ENCODE results near the gene SLC35B1. TPM values are rescaled to one million over a fixed set of nuclear protein-coding genes. Genes with fewer than 3 reads are reported as not detected.

The SLC35B1 gene
- total RNA-seq, 1 experiment from 2014 or later: 55.9 TPM

- ChIA-PET POLR2A (no interaction called here), CTCF (interaction anchor here (0.7 to 1.6 kb wide), 2 partner anchors 122 to 222 kb away, joined by 3 to 4 read pairs; no protein-coding TSS in a partner anchor)
- H3K27ac Mint-ChIP-seq: peak overlapping the region; percentile 27; the same call in 1 of the 2 replicates
- ATAC-seq (no peak), DNase-seq (ENCODE audit: low spot score) (no peak)
- H3K9me3 Mint-ChIP-seq: peaks cover 8% of the 10 kb centered on the region
- no peaks in the 10 kb centered on the region; the same call in 1 of the 2 replicates for H3K27me3 Mint-ChIP-seq (ENCODE audit: low read depth)
- no peak overlapping the region for H3K4me3 Mint-ChIP-seq
- H3K36me3 Mint-ChIP-seq: peaks cover 19% of the 10 kb centered on the region
- no peak for TF ChIP-seq NR2C2 (CRISPR knock-in tag; IDR thresholded peaks at IDR 0.05)
- no peak for TF ChIP-seq NFYB (CRISPR knock-in tag; conservative IDR thresholded peaks at IDR 0.05; ENCODE audit: low read depth)
- TF ChIP-seq AR (CRISPR knock-in tag; IDR thresholded peaks at IDR 0.05): no peak
- no peak for TF ChIP-seq JUN (CRISPR knock-in tag; IDR thresholded peaks at IDR 0.05)
- TF ChIP-seq GRHL2 (CRISPR knock-in tag; IDR thresholded peaks at IDR 0.05; ENCODE audit: insufficient replicate concordance, severe bottlenecking): no peak
- no peak for TF ChIP-seq SMAD3 (CRISPR knock-in tag; IDR thresholded peaks at IDR 0.05; ENCODE audit: borderline replicate concordance)
- TF ChIP-seq MYBL2 (CRISPR knock-in tag; IDR thresholded peaks at IDR 0.05): no peak
- no peak for TF ChIP-seq ELF4 (CRISPR knock-in tag; IDR thresholded peaks at IDR 0.05; ENCODE audit: low read depth)
- TF ChIP-seq USF1 (CRISPR knock-in tag; IDR thresholded peaks at IDR 0.05): no peak
- TF ChIP-seq TEAD4 (CRISPR knock-in tag; IDR thresholded peaks at IDR 0.05): no peak
- no peak for TF ChIP-seq TP53 (CRISPR knock-in tag; IDR thresholded peaks at IDR 0.05)
- no peak for TF ChIP-seq ATF3 (CRISPR knock-in tag; conservative IDR thresholded peaks at IDR 0.05)
- no peak for TF ChIP-seq JAZF1 (CRISPR knock-in tag; IDR thresholded peaks at IDR 0.05)
- TF ChIP-seq SMAD4 (CRISPR knock-in tag; IDR thresholded peaks at IDR 0.05): no peak
- no peaks in the 10 kb centered on the region for H3K4me1 Mint-ChIP-seq
These were observed 22.5 kb upstream of the SLC35B1 start for GRCh38 chr17:49730078-49730784.

- H3K36me3 Mint-ChIP-seq: peaks cover 21% of the 10 kb centered on the region
- peaks cover 9% of the 10 kb centered on the region for H3K9me3 Mint-ChIP-seq
- H3K4me3 Mint-ChIP-seq: no peak overlapping the region
- DNase-seq (ENCODE audit: low spot score) (no peak), ATAC-seq (no peak)
- H3K27ac Mint-ChIP-seq: no peak overlapping the region; the same call in 1 of the 2 replicates
- TF ChIP-seq TEAD4 (CRISPR knock-in tag; IDR thresholded peaks at IDR 0.05) (no peak), JUN (CRISPR knock-in tag; IDR thresholded peaks at IDR 0.05) (no peak), ZMAT4 (CRISPR knock-in tag; IDR thresholded peaks at IDR 0.05) (no peak), GABPB1 (CRISPR knock-in tag; IDR thresholded peaks at IDR 0.05) (no peak), NR2C2 (CRISPR knock-in tag; IDR thresholded peaks at IDR 0.05) (no peak), E2F1 (CRISPR knock-in tag; IDR thresholded peaks at IDR 0.05) (no peak), CREM (CRISPR knock-in tag; IDR thresholded peaks at IDR 0.05) (no peak), IRF1 (CRISPR knock-in tag; IDR thresholded peaks at IDR 0.05) (no peak), ATF2 (CRISPR knock-in tag; IDR thresholded peaks at IDR 0.05; ENCODE audit: borderline replicate concordance, low read depth) (no peak), MLX (CRISPR knock-in tag; IDR thresholded peaks at IDR 0.05) (no peak), USF1 (CRISPR knock-in tag; IDR thresholded peaks at IDR 0.05) (no peak), TCF7 (CRISPR knock-in tag; IDR thresholded peaks at IDR 0.05; ENCODE audit: low read depth) (no peak), ESRRA (CRISPR knock-in tag; IDR thresholded peaks at IDR 0.05; ENCODE audit: borderline replicate concordance) (no peak), ZNF671 (CRISPR knock-in tag; IDR thresholded peaks at IDR 0.05) (no peak), NR1H2 (CRISPR knock-in tag; IDR thresholded peaks at IDR 0.05) (no peak)
- ChIA-PET CTCF (interaction anchor here (1.4 to 1.6 kb wide), 2 partner anchors 21 to 223 kb away, joined by 4 read pairs; partner anchors contain the start of gene SLC35B1), POLR2A (interaction anchor here (0.6 kb wide), 1 partner anchor 33 kb away, joined by 5 read pairs; no protein-coding TSS in a partner anchor)
- H3K4me1 Mint-ChIP-seq: 0 out of 2 replicates have a peak, but pooled peaks cover under 1% of the 10 kb centered on the region
- H3K27me3 Mint-ChIP-seq (ENCODE audit: low read depth): no peaks in the 10 kb centered on the region; the same call in 1 of the 2 replicates
These were observed 21.3 kb upstream of the SLC35B1 start for GRCh38 chr17:49729069-49729468.

Measured in WTC11 (cell line).